WTC11 (cell line): ENCODE results near the gene NALCN. TPM values are rescaled to one million over a fixed set of nuclear protein-coding genes. Genes with fewer than 3 reads are reported as not detected.

Experiments used
- ATAC-seq: fragments of 200-7000 bp; cut with Tn5 transposase; 2 replicates; pipeline ENCODE4 v1.10.0; 2021; ENCODE audit warnings: mild to moderate bottlenecking, moderate library complexity
- CTCF ChIA-PET: fragments of 300-600 bp; sonication (Branson Sonifier 250); formaldehyde crosslinking; loops from one replicate; lab custom pipeline; 2021; ENCODE audit warnings: antibody characterized with exemption; lab: Charles Lee
- POLR2A ChIA-PET: fragments of 350-600 bp; sonication (Branson Sonifier 250); formaldehyde crosslinking; loops from one replicate; lab custom pipeline; 2021; ENCODE audit warnings: antibody characterized with exemption; lab: Charles Lee
- DNase-seq: peaks from one replicate; pipeline ENCODE4 v3.0.0; 2021; ENCODE audit warnings: low spot score
- H3K27ac Mint-ChIP-seq: 2 replicates; pipeline ENCODE4 v1.8.0; 2021; ENCODE audit warnings: mixed read lengths
- H3K27me3 Mint-ChIP-seq: 2 replicates; pipeline ENCODE4 v1.8.0; 2021; ENCODE audit warnings: low read depth, mild to moderate bottlenecking, moderate library complexity, mixed read lengths
- H3K36me3 Mint-ChIP-seq: 2 replicates; pipeline ENCODE4 v1.8.0; 2021; ENCODE audit warnings: mixed read lengths
- H3K4me1 Mint-ChIP-seq: 2 replicates; pipeline ENCODE4 v1.8.0; 2022; ENCODE audit warnings: mixed read lengths
- H3K4me3 Mint-ChIP-seq: 2 replicates; pipeline ENCODE4 v1.8.0; 2021; ENCODE audit warnings: mild to moderate bottlenecking, moderate library complexity, mixed read lengths
- H3K9me3 Mint-ChIP-seq: 2 replicates; pipeline ENCODE4 v1.8.0; 2021; ENCODE audit warnings: mixed read lengths
- ERG ChIP-seq: fragments of 250-450 bp; sonication (Bioruptor Pico); IDR thresholded peaks from 2 replicates; pipeline ENCODE4 v1.8.0; 2021; ENCODE audit warnings: mild to moderate bottlenecking
- ESRRA ChIP-seq: sonication (generic); formaldehyde crosslinking; IDR thresholded peaks from 2 replicates; pipeline ENCODE4 v1.8.1; 2022; ENCODE audit warnings: mild to moderate bottlenecking, missing genetic modification reagents, borderline replicate concordance
- GABPB1 ChIP-seq: sonication (generic); formaldehyde crosslinking; IDR thresholded peaks from 2 replicates; pipeline ENCODE4 v1.8.1; 2023; ENCODE audit warnings: mild to moderate bottlenecking, missing genetic modification reagents
- GRHL2 ChIP-seq: fragments of 250-450 bp; sonication (Bioruptor Pico); IDR thresholded peaks from 2 replicates; pipeline ENCODE4 v1.8.0; 2022; ENCODE audit warnings: mild to moderate bottlenecking, moderate library complexity; ENCODE audit not compliant: insufficient replicate concordance, severe bottlenecking
- JAZF1 ChIP-seq: fragments of 250-450 bp; sonication (Bioruptor Pico); IDR thresholded peaks from 2 replicates; pipeline ENCODE4 v1.9.0; 2021; ENCODE audit warnings: moderate library complexity, mild to moderate bottlenecking, inconsistent platforms
- KAT7 ChIP-seq: sonication (generic); formaldehyde crosslinking; IDR thresholded peaks from 2 replicates; pipeline ENCODE4 v1.8.1; 2023; ENCODE audit warnings: missing genetic modification reagents, mild to moderate bottlenecking, borderline replicate concordance
- MLX ChIP-seq: sonication (generic); formaldehyde crosslinking; IDR thresholded peaks from 2 replicates; pipeline ENCODE4 v1.8.1; 2023; ENCODE audit warnings: mild to moderate bottlenecking, missing genetic modification reagents, moderate library complexity
- NFYB ChIP-seq: sonication (generic); formaldehyde crosslinking; conservative IDR thresholded peaks from 2 replicates; pipeline ENCODE4 v1.8.0; 2022; ENCODE audit warnings: low read depth, missing genetic modification reagents
- NR1H2 ChIP-seq: sonication (generic); formaldehyde crosslinking; IDR thresholded peaks from 2 replicates; pipeline ENCODE4 v1.9.0; 2021; ENCODE audit warnings: mild to moderate bottlenecking, moderate library complexity, missing genetic modification reagents
- NR3C1 ChIP-seq: sonication (generic); formaldehyde crosslinking; conservative IDR thresholded peaks from 2 replicates; pipeline ENCODE4 v1.8.1; 2023; ENCODE audit warnings: low read depth, mild to moderate bottlenecking, missing genetic modification reagents
- OVOL2 ChIP-seq: fragments of 250-450 bp; sonication (Bioruptor Pico); IDR thresholded peaks from 2 replicates; pipeline ENCODE4 v1.9.0; 2021; ENCODE audit warnings: mild to moderate bottlenecking, borderline replicate concordance
- PRRX2 ChIP-seq: fragments of 250-450 bp; sonication (Bioruptor Pico); IDR thresholded peaks from 2 replicates; pipeline ENCODE4 v1.8.0; 2021; ENCODE audit warnings: mild to moderate bottlenecking
- STAT6 ChIP-seq: sonication (generic); formaldehyde crosslinking; conservative IDR thresholded peaks from 2 replicates; pipeline ENCODE4 v1.8.1; 2023; ENCODE audit warnings: mild to moderate bottlenecking, low read depth, missing genetic modification reagents, moderate library complexity
- TEAD1 ChIP-seq: sonication (generic); formaldehyde crosslinking; IDR thresholded peaks from 2 replicates; pipeline ENCODE4 v1.8.0; 2022; ENCODE audit warnings: mild to moderate bottlenecking, missing genetic modification reagents
- TEAD4 ChIP-seq: sonication (generic); formaldehyde crosslinking; IDR thresholded peaks from 2 replicates; pipeline ENCODE4 v1.8.0; 2022; ENCODE audit warnings: mild to moderate bottlenecking, missing genetic modification reagents
- ZBTB21 ChIP-seq: sonication (generic); formaldehyde crosslinking; IDR thresholded peaks from 2 replicates; pipeline ENCODE4 v1.8.1; 2023; ENCODE audit warnings: mild to moderate bottlenecking, missing genetic modification reagents, borderline replicate concordance
- ZMAT4 ChIP-seq: fragments of 250-450 bp; sonication (Bioruptor Pico); IDR thresholded peaks from 2 replicates; pipeline ENCODE4 v1.9.0; 2021; ENCODE audit warnings: mild to moderate bottlenecking
- ZNF138 ChIP-seq: sonication (generic); formaldehyde crosslinking; conservative IDR thresholded peaks from 2 replicates; pipeline ENCODE4 v1.8.1; 2022; ENCODE audit warnings: mild to moderate bottlenecking, moderate library complexity, missing genetic modification reagents
- ZNF281 ChIP-seq: sonication (generic); formaldehyde crosslinking; IDR thresholded peaks from 2 replicates; pipeline ENCODE4 v1.8.0; 2023; ENCODE audit warnings: mild to moderate bottlenecking, missing genetic modification reagents
- ZNF317 ChIP-seq: sonication (generic); formaldehyde crosslinking; IDR thresholded peaks from 2 replicates; pipeline ENCODE4 v1.8.1; 2023; ENCODE audit warnings: low read depth, mild to moderate bottlenecking, moderate library complexity, missing genetic modification reagents, borderline replicate concordance
- total RNA-seq: library from RNA; stranded (reverse); gene quantifications from 3 replicates; pipeline ENCODE4 v1.2.3, GENCODE V29; 2021

NALCN gene
- total RNA-seq, 1 experiment from 2014 or later: 0.33 TPM

- ATAC-seq: 0 out of 2 replicates have a peak, but pooled peaks have one; percentile 28
- no peak for TF ChIP-seq MLX (CRISPR knock-in tag)
- no peak for TF ChIP-seq ZNF317 (CRISPR knock-in tag)
- TF ChIP-seq OVOL2: no peak
- TF ChIP-seq STAT6 (CRISPR knock-in tag): no peak
- no peak for TF ChIP-seq ZMAT4 (CRISPR knock-in tag)
- no peak for TF ChIP-seq JAZF1 (CRISPR knock-in tag)
- TF ChIP-seq NFYB: no peak
- TF ChIP-seq KAT7 (CRISPR knock-in tag): no peak
- no peak for TF ChIP-seq TEAD4 (CRISPR knock-in tag)
- no peak for TF ChIP-seq GABPB1 (CRISPR knock-in tag)
- Mint-ChIP-seq H3K9me3 (peaks cover 4% of the 10 kb centered on the region; the same call in 1 of the 2 replicates), H3K27me3 (no peaks in the 10 kb centered on the region), H3K4me3 (no peak overlapping the region), H3K36me3 (no peaks in the 10 kb centered on the region), H3K27ac (no peak overlapping the region), H3K4me1 (no peaks in the 10 kb centered on the region)
- ChIA-PET POLR2A (no interaction called here), CTCF (interaction anchor here (2.1 kb wide), 1 partner anchor 154 kb away, joined by 5 read pairs; no protein-coding TSS in a partner anchor)
- no peak for DNase-seq
Measured at GRCh38 chr13:101298517-101298916, 117.8 kb downstream of the NALCN start.

- no peak for ATAC-seq
- H3K9me3 Mint-ChIP-seq: peaks cover 4% of the 10 kb centered on the region; the same call in 1 of the 2 replicates
Measured at GRCh38 chr13:101297794-101298193, 118.5 kb downstream of the NALCN start.

GRCh38 chr13:101292711-101293110 is 123.6 kb downstream of the NALCN start:
- TF ChIP-seq PRRX2 (CRISPR knock-in tag): no peak
- no peak for TF ChIP-seq NR1H2
- TF ChIP-seq ZBTB21 (CRISPR knock-in tag): no peak
- no peak for TF ChIP-seq ERG (CRISPR knock-in tag)
- no peak for TF ChIP-seq TEAD1 (CRISPR knock-in tag)
- no peak for TF ChIP-seq NR3C1 (CRISPR knock-in tag)
- TF ChIP-seq ZNF281 (CRISPR knock-in tag): no peak
- TF ChIP-seq ZNF138 (CRISPR knock-in tag): no peak
- TF ChIP-seq ESRRA (CRISPR knock-in tag): no peak
- POLR2A ChIA-PET: no interaction called here
- no peaks in the 10 kb centered on the region for H3K36me3 Mint-ChIP-seq
- H3K9me3 Mint-ChIP-seq: peaks cover 4% of the 10 kb centered on the region; the same call in 1 of the 2 replicates
- DNase-seq (no peak), ATAC-seq (no peak)
- no peak overlapping the region for H3K4me3 Mint-ChIP-seq
- no peaks in the 10 kb centered on the region for H3K27me3 Mint-ChIP-seq
- CTCF ChIA-PET: no interaction called here
- H3K27ac Mint-ChIP-seq: no peak overlapping the region
- H3K4me1 Mint-ChIP-seq: no peaks in the 10 kb centered on the region

More at GRCh38 chr13:101297794-101298193, 118.5 kb downstream of the NALCN start:
- Mint-ChIP-seq H3K27me3 (no peaks in the 10 kb centered on the region), H3K4me3 (no peak overlapping the region), H3K27ac (no peak overlapping the region), H3K36me3 (no peaks in the 10 kb centered on the region), H3K4me1 (no peaks in the 10 kb centered on the region)
- CTCF ChIA-PET: interaction anchor here (2.1 kb wide), 1 partner anchor 153 kb away, joined by 5 read pairs; no protein-coding TSS in a partner anchor
- POLR2A ChIA-PET: no interaction called here
- TF ChIP-seq GRHL2 (CRISPR knock-in tag): no peak
- no peak for DNase-seq
